Fibroblast of lung (primary cell): ENCODE results near the gene NEK7.

Source experiments
- EZH2 ChIP-seq: IDR thresholded peaks from 2 replicates; pipeline ENCODE4 v1.5.1; 2012; ENCODE audit warnings: low read length, control low read depth, mild to moderate bottlenecking; ENCODE audit errors: missing control alignments
- TF ChIP-seq, protein P1 (sequence below), 2 donors: IDR thresholded peaks in 1 of 2; conservative IDR thresholded peaks in 1 of 2; 1 replicate in 1 of 2; 2 replicates in 1 of 2; pipeline ENCODE4 v1.5.1; 2011 to 2012; ENCODE audit warnings: low read length in 2 of 2, control low read depth in 1 of 2, inconsistent platforms in 1 of 2, low read depth in 1 of 2, mild to moderate bottlenecking in 1 of 2

DNA sequence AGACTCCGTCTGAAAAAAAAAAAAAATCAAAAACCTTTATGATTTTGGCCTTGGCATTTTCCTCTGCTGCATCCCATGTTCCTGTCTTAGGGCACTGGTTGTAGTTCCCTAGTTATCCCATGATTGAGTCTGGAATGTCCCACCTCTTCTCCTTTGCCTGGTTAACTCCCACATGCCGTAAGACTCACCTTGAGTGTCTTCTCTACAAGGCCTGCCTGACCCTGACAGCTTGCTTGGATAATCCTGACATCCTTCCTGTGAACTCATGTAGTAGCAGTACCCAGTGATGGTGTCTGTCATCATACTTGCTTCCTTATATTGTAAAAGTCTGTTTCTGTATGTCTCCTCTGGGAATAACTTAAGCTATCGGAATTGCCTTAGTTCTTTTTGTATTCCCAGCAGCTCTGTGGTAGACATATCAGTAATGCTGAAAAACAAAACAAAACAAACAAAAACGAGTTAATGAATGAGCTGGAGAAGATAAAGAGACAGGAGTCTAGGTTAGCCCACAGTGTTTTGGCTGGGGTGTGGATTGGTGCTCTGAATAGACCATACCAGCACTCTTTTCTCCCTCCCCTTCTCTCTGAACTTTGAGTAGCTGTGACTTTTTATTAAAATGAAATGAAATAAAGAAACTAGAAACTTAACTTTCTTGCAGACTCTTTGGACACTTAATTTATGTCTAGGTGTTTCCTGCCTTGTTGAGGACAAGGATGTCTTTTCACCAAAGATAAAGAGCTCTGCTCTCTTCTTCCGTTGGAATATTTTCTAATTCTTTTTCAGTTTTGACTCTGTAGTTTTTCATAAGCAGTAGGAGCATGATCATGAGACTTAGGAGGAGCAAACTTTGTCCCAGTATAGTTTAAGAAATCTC, 15.1 kb downstream of the NEK7 start:
- no peak for TF ChIP-seq EZH2
- TF ChIP-seq, protein P1, sequence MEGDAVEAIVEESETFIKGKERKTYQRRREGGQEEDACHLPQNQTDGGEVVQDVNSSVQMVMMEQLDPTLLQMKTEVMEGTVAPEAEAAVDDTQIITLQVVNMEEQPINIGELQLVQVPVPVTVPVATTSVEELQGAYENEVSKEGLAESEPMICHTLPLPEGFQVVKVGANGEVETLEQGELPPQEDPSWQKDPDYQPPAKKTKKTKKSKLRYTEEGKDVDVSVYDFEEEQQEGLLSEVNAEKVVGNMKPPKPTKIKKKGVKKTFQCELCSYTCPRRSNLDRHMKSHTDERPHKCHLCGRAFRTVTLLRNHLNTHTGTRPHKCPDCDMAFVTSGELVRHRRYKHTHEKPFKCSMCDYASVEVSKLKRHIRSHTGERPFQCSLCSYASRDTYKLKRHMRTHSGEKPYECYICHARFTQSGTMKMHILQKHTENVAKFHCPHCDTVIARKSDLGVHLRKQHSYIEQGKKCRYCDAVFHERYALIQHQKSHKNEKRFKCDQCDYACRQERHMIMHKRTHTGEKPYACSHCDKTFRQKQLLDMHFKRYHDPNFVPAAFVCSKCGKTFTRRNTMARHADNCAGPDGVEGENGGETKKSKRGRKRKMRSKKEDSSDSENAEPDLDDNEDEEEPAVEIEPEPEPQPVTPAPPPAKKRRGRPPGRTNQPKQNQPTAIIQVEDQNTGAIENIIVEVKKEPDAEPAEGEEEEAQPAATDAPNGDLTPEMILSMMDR (conservative IDR thresholded peaks at IDR 0.05 in 1 of 2, IDR thresholded peaks at IDR 0.05 in 1 of 2; ENCODE audit: low read depth in 1 of 2, low read length in 2 of 2): no peak
